Lower lobe of right lung (tissue), 2 donors: Measurements from ENCODE around the gene TSPAN11. TPM values are rescaled to one million over a fixed set of nuclear protein-coding genes. Genes with fewer than 3 reads are reported as not detected.

ENCODE experiments used
- ATAC-seq, 2 donors: fragments of 200-7000 bp; cut with Tn5 transposase; one replicate each; pipeline ENCODE4 v1.9.1; 2020 to 2022; ENCODE audit warnings: mild to moderate bottlenecking in 2 of 2, moderate library complexity in 2 of 2
- DNase-seq: peaks from one replicate; pipeline ENCODE4 v3.0.0-alpha.2; 2020
- H3K27ac ChIP-seq: fragments of 200-600 bp; one replicate; pipeline ENCODE4 v1.8.0; 2022
- H3K27me3 ChIP-seq: fragments of 200-600 bp; one replicate; pipeline ENCODE4 v1.8.0; 2022; ENCODE audit warnings: low read depth
- H3K36me3 ChIP-seq: fragments of 200-600 bp; one replicate; pipeline ENCODE4 v1.8.0; 2022; ENCODE audit warnings: mild to moderate bottlenecking
- H3K4me1 ChIP-seq: fragments of 200-600 bp; one replicate; pipeline ENCODE4 v1.8.0; 2022
- H3K4me3 ChIP-seq: fragments of 200-600 bp; one replicate; pipeline ENCODE4 v1.8.0; 2022; ENCODE audit warnings: mild to moderate bottlenecking
- H3K9me3 ChIP-seq: fragments of 200-600 bp; one replicate; pipeline ENCODE4 v1.8.0; 2022
- CTCF ChIP-seq: fragments of 200-600 bp; IDR thresholded peaks from one replicate; pipeline ENCODE4 v1.8.0; 2022; ENCODE audit warnings: antibody characterized with exemption, mild to moderate bottlenecking
- intact Hi-C: fragments of 100-400 bp; cut with DNase I; formaldehyde crosslinking; loops from one replicate; pipeline ENCODE4 v1.11.0; 2022
- long read RNA-seq: library from polyadenylated mRNA; unstranded; transcript quantifications from one replicate; pipeline ENCODE4 v2.0.0, GENCODE V29; 2021
- total RNA-seq: library from RNA; stranded (reverse); fragmentation: NEBNext Ultra II Directional; extraction: Animal tissue kit (Norgen Biotek cat#: 25700); gene quantifications from one replicate; pipeline ENCODE4 v1.2.1, GENCODE V29; 2021
- donor health status: DM: no; HTN: yes; CAD: no; lungs with severe emphysema.

TSPAN11 gene
- 9.1 TPM for total RNA-seq
- long read RNA-seq, partial matches to known transcripts, result 1 of 19 reads
- long read RNA-seq, other reads (novel, unspliced or antisense), result 16 of 19 reads

GRCh38 chr12:30926243-30927221 is at the start of gene TSPAN11:
Gene TSPAN11, plus strand, starts transcription at chr12:30926748. Its CDS starts 27,244 bp downstream, at chr12:30953992.
- Histone ChIP-seq H3K27ac (peak within 1 kb of the TSS; percentile 31), H3K36me3 (no peaks in the 10 kb centered on the region), H3K4me3 (peak within 1 kb of the TSS; percentile 50), H3K27me3 (peaks cover 24% of the 10 kb centered on the region), H3K9me3 (no peaks in the 10 kb centered on the region), H3K4me1 (peaks cover 6% of the 10 kb centered on the region)
- intact Hi-C loops, result no loop called here
- ATAC-seq, result peak; percentile 69 to 74
- no peak for TF ChIP-seq CTCF
- DNase-seq, result no peak

GRCh38 chr12:30877105-30877875 is 49.3 kb upstream of the TSPAN11 start:
- no peaks in the 10 kb centered on the region for H3K27me3 ChIP-seq
- intact Hi-C loops, result no loop called here
- TF ChIP-seq CTCF, result no peak
- ATAC-seq (peak; percentile 90 to 91), DNase-seq (peak; percentile 74)
- H3K4me3 ChIP-seq, result no peak overlapping the region
- no peaks in the 10 kb centered on the region for H3K9me3 ChIP-seq
- H3K36me3 ChIP-seq, result no peaks in the 10 kb centered on the region
- H3K27ac ChIP-seq, result peak overlapping the region; percentile 54
- H3K4me1 ChIP-seq, result no peaks in the 10 kb centered on the region

GRCh38 chr12:30878024-30878423 is 48.5 kb upstream of the TSPAN11 start:
- ATAC-seq, result peak; percentile 68 to 80
- Histone ChIP-seq H3K4me3 (no peak overlapping the region), H3K27me3 (no peaks in the 10 kb centered on the region), H3K27ac (peak overlapping the region; percentile 54), H3K4me1 (no peaks in the 10 kb centered on the region), H3K9me3 (no peaks in the 10 kb centered on the region), H3K36me3 (no peaks in the 10 kb centered on the region)
- no peak for TF ChIP-seq CTCF
- DNase-seq, result no peak
- intact Hi-C loops, result no loop called here

- Histone ChIP-seq H3K27ac (no peak overlapping the region), H3K4me1 (no peaks in the 10 kb centered on the region), H3K9me3 (no peaks in the 10 kb centered on the region), H3K27me3 (no peaks in the 10 kb centered on the region), H3K36me3 (no peaks in the 10 kb centered on the region), H3K4me3 (no peak overlapping the region)
- DNase-seq (no peak), ATAC-seq (no peak)
- no peak for TF ChIP-seq CTCF
- intact Hi-C loops, result no loop called here
These were observed 46.5 kb upstream of the TSPAN11 start for GRCh38 chr12:30880061-30880460.

- no peak for DNase-seq
- no peak for ATAC-seq
- no peak for TF ChIP-seq CTCF
- H3K4me1 ChIP-seq, result no peaks in the 10 kb centered on the region
- H3K36me3 ChIP-seq, result no peaks in the 10 kb centered on the region
- H3K4me3 ChIP-seq, result no peak overlapping the region
- intact Hi-C loops, result no loop called here
- H3K9me3 ChIP-seq, result peaks cover under 1% of the 10 kb centered on the region
- H3K27ac ChIP-seq, result no peak overlapping the region
- no peaks in the 10 kb centered on the region for H3K27me3 ChIP-seq
These were observed 45.7 kb upstream of the TSPAN11 start for GRCh38 chr12:30880813-30881212.
